HFF-Myc (cell line): ENCODE measurements around the gene MRPL21.
A peak's percentile ranks its signal among the peaks of the same experiment; 100 is the strongest.
"Not testable (repeated sequence)": the region's sequence is repeated elsewhere in the genome, so short reads cannot be mapped to it uniquely, and the experiment has no call there.

ENCODE experiments used
- DNase-seq: peaks from one replicate; pipeline ENCODE4 v3.0.0-alpha.2; 2011; ENCODE audit warnings: low read depth; ENCODE audit errors: extremely low read depth
- H3K4me3 ChIP-seq: replicated peaks from 2 replicates; pipeline ENCODE4 v1.5.1; 2011; ENCODE audit warnings: low read depth, mild to moderate bottlenecking, control low read depth, low read length
- CTCF ChIP-seq: IDR thresholded peaks from 2 replicates; pipeline ENCODE4 v1.5.1; 2012; ENCODE audit warnings: mild to moderate bottlenecking, low read depth, low read length, control low read depth; ENCODE audit errors: missing control alignments

Gene MRPL21

GRCh38 chr11:68891351-68891948, 12.2 kb downstream of the MRPL21 start:
- no peak overlapping the region for H3K4me3 ChIP-seq
- TF ChIP-seq CTCF, result no peak
- DNase-seq, result no peak

GRCh38 chr11:68890490-68891231, 13.0 kb downstream of the MRPL21 start:
- DNase-seq, result peak; percentile 81
- H3K4me3 ChIP-seq, result no peak overlapping the region
- TF ChIP-seq CTCF, result no peak

- peak; percentile 98 for DNase-seq
- no peak overlapping the region for H3K4me3 ChIP-seq
- peak; percentile 93 for TF ChIP-seq CTCF
Observed at GRCh38 chr11:68889948-68890446, 13.6 kb downstream of the MRPL21 start.

- not testable (repeated sequence) for DNase-seq, H3K4me3 ChIP-seq
Observed at GRCh38 chr11:68884827-68885226, 18.8 kb downstream of the MRPL21 start.

GRCh38 chr11:68882391-68882790, 21.2 kb downstream of the MRPL21 start:
- H3K4me3 ChIP-seq, result no peak overlapping the region
- no peak for DNase-seq
- no peak for TF ChIP-seq CTCF

- DNase-seq, result no peak
- no peak for TF ChIP-seq CTCF
- no peak overlapping the region for H3K4me3 ChIP-seq
Observed at GRCh38 chr11:68881320-68881719, 22.3 kb downstream of the MRPL21 start.

GRCh38 chr11:68880851-68881250, 22.8 kb downstream of the MRPL21 start:
- no peak overlapping the region for H3K4me3 ChIP-seq
- TF ChIP-seq CTCF, result no peak
- DNase-seq, result no peak
